WI38 (cell line): Measurements from ENCODE around the gene BIN1.

Experiments
- H3K4me3 ChIP-seq: 2 replicates; pipeline ENCODE4 v1.5.1; 2011; ENCODE audit warnings: low read depth, mild to moderate bottlenecking, control low read depth, low read length
- TF ChIP-seq, protein P1 (sequence below): IDR thresholded peaks from 2 replicates; pipeline ENCODE4 v1.5.1; 2012; ENCODE audit warnings: low read depth, mild to moderate bottlenecking, control low read depth, low read length

The BIN1 gene

DNA sequence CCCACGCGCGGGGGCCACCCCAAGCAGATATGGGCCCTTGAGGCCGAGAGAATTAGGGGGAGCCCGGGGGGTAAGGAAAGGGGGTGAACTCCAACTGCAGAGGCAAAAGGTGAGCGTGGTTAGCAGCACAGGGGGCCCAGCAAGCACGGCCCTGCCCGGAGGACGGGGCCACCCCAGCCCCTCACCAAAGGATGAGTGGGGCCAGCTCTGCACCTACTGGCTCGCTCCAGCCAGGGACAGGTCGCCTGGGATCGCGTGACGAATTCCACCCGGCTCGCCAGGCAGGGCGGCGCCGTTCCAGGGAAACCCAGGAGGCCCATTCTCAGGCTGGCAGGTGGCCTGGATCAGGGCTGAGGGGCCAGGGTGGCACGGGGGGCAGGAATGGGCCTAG, 38.6 kb downstream of the BIN1 start:
- H3K4me3 ChIP-seq, result no peak overlapping the region
- TF ChIP-seq, protein P1, sequence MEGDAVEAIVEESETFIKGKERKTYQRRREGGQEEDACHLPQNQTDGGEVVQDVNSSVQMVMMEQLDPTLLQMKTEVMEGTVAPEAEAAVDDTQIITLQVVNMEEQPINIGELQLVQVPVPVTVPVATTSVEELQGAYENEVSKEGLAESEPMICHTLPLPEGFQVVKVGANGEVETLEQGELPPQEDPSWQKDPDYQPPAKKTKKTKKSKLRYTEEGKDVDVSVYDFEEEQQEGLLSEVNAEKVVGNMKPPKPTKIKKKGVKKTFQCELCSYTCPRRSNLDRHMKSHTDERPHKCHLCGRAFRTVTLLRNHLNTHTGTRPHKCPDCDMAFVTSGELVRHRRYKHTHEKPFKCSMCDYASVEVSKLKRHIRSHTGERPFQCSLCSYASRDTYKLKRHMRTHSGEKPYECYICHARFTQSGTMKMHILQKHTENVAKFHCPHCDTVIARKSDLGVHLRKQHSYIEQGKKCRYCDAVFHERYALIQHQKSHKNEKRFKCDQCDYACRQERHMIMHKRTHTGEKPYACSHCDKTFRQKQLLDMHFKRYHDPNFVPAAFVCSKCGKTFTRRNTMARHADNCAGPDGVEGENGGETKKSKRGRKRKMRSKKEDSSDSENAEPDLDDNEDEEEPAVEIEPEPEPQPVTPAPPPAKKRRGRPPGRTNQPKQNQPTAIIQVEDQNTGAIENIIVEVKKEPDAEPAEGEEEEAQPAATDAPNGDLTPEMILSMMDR, result no peak

DNA sequence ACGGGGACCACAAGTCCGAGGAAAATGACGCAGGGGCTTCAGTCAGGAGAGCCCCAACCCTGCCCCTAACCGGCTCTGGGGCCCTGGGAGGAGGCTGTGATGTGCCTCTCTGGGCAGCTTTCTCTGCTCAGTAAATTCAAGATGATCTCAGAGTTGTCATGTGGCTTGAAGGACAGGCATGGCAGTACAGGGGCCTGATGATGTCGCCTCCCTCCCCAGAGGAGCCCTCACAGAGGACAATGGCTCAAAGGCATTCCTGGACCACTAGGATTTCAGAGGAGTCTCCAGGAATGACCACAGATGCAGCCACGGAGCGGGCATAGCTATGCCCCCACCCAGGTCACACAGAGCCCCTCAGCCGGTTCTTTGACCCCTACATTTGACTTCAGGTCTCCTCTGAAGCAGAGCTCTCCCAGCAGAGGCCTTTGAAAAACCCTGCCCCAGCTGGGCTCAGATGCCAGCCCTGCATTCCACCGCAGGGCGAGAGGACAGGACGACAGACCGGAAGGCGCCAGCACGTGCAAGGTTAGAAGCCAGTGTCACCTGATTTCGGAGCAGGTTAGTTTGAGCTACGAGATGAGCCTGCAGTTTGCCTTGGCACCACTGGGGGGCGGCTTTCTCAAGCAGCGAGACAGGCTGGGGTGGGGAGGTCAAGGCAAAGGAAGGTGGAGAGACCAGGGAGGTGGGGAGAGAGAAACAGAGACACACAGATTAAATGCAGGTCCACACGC, 39.2 kb downstream of the BIN1 start:
- H3K4me3 ChIP-seq, result no peak overlapping the region
- TF ChIP-seq, protein P1, result peak; percentile 91

DNA sequence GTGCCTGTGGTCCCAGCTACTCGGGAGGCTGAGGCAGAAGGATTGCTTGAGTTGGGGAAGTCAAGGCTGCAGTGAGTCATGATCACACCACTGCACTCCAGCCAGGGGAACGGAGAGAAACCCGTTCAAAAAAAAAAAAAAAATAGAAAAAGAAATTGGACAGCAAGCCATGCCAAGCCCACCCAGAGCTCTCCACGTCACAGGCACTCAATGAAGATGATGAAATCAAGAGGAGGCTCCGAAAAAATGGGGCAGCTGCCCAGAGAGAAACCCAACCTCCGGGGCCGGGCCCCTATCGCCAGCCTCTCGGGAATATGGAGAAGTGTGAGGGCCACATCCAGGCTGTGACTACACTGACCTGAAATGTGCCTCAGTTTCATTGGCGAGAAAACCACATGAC, 40.0 kb downstream of the BIN1 start:
- TF ChIP-seq, protein P1, result no peak
- H3K4me3 ChIP-seq, result no peak overlapping the region

DNA sequence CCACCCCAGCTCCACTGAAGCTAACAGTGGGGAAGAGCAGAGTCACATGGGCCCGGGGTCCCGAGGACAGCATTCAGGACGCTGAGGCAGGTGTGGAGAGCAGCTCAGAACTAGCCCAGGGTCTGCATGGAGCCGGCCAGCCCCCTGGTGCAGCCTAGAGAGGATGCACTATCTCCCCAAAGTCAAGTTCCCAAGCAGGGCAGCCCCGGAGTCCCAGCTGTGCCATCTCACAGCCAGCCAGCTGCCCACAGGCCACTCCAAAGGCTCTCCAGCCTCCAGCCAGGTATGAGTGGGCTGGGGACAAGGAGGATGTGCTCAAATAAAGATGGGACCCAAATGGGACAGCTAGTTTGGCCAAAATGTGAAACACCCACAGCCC, 41.0 kb downstream of the BIN1 start:
- no peak overlapping the region for H3K4me3 ChIP-seq
- TF ChIP-seq, protein P1, result no peak

DNA sequence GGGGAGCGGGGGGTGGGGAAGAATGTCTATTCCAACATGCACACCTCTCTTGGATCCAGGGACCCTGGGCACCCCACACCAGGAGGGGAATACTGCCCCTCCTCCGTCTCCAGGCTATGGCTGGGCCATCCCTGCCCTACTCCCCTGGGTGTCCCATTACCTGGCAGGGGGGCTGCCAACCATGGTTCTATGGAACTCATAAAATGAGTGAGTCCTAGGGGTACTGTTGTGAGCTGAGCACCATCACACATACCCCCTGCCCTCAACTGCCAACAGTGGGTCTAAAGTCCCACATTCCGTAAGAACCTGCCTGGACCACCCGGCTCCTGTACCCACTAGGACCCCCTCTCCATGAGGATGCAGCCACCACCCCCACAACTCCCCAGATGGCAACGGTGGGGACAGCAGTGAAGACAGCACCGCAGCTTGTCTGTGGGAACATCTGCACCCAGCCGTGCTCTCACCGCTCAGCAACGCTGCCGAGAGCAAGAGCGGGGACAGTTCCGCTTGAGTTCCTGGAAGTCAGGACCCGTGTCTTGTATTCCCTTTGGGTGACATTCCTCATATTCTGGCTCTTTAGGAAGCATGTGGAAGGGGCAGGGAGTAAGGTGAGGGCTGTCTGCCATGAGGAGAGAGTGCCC, 41.5 kb downstream of the BIN1 start:
- H3K4me3 ChIP-seq, result no peak overlapping the region
- TF ChIP-seq, protein P1, result no peak

DNA sequence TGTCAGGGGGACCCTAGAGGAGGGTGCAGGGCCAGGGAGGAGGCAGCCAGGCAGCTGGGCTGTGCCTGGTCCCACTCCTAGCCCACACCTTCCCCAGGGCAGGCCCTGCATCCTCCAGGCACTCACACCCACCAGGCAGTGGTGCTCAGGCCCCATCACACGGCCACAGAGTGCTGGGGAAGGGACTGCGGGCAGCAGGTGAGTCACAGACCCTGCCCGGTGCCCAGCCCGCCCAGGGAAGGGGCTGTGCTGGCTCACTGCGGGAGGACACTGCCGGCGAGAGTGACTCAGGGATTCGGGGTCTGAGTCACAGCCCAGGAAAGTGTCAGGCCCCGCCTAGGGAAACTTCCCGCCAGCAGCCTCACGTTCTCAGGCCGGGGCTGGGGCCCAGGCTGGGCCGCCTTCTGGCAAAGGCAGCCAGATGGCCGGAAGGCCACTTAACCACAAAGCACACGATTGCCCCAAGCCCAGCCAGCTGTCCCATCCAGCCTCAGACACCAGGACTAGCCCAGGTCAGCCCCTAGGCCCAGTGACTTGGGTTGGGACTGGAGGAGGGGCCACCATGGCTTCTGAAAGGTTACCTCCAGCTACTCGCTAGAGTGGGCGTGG, 42.2 kb downstream of the BIN1 start:
- no peak overlapping the region for H3K4me3 ChIP-seq
- TF ChIP-seq, protein P1, result no peak
